Measurements from ENCODE around the gene MZT2A.
A peak's percentile ranks its signal among the peaks of the same experiment; 100 is the strongest.
"Not testable (repeated sequence)": the region's sequence is repeated elsewhere in the genome, so short reads cannot be mapped to it uniquely, and the experiment has no call there.

Gene MZT2A

GRCh38 chr2:131519871-131520470 lies 27.8 kb upstream of the MZT2A start:
- DNase-seq: not testable (repeated sequence)

DNA sequence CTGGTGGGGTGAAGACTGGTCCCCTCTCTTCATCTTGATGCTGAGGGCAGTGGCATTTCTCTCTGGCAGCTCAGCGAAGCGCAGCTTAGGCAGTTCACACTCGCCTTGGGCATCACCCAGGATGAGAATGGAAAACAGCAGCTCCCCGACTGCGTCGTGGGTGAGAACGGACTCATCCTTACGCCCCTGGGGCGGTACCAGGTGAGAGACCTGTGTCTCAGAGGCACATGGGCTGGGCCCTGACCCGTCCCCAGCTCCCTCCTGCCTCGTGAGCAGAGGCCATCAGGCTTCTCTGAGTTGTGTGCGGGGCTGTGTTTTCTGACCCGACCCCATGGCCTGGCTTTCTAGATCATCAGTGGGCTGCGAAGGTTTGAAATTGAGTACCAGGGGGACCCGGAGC lies 27.3 kb upstream of the MZT2A start:
- no peak for DNase-seq

DNA sequence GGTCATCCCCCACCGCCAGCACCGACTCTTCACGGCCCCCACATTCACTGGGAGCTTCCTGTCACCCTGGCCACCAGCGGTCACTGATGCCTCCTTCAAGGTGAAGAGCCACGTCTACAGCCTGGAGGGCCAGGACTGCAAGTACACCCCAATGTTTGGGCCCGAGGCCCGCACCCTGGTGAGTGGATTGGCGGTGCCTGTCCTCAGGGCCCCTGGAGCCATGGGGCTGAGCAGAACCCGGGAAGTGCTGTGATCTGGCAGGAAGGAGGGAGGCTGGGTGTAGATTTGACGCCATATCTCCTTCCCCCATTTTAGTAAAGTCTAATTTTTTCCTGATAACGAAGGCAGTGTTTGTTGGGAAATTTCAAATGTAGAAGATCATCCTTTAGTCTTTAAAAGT lies 26.3 kb upstream of the MZT2A start:
- not testable (repeated sequence) for DNase-seq

GRCh38 chr2:131517856-131518255 lies 25.7 kb upstream of the MZT2A start:
- not testable (repeated sequence) for DNase-seq

DNA sequence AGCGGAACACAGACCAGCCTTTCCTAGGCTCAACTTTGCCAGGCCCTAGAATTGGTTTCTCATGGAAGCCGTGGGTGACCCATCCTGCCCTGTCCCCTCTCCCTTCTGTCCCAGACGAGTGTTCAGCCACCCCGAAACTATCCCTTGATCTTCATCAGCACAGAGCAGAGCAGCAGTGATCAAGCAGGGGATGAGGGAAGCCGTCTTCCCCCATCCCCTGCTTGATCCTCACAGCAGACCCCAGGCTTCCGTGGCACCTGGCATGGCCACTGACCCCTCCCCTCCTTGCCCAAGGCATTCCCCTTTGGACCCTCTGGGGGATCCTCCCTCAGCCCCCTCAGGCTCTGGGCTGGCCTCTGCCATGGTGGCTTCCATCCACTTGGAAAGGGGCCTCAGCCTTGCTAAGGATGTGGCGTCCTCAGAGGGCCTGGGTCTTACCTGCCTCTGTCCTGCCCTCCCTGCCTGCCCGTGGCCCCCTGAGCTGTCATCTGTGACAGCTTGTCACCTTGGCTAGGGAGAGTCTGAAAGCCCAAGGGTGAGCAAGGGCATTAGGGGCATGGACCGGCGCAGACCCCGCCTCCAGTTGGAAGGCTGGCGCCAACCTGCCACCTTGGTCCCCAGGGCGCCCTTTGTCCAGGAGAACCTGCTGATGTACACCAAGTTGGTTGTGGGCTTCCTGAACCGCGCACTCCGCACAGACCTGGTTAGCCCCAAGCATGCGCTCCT lies 25.1 kb upstream of the MZT2A start:
- no peak for DNase-seq

DNA sequence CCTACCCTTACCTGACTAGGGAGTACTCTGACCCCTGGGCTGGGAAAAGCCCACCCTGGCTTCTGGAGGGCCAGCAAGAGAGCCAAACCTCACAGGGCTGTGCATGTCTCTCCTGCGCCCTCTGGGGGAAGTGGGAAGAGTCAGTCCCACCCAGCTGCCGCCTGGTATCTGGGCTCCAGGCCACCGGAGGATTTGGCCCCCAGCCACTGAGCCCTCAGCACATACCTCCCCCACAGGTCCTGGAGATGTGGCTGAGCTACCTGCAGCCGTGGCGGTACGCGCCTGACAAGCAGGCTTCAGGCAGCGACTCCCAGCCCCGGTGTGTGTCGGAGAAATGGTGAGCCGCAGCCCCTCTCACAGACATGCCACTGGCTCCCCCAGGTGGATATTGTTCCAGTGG lies 24.4 kb upstream of the MZT2A start:
- not testable (repeated sequence) for DNase-seq

DNA sequence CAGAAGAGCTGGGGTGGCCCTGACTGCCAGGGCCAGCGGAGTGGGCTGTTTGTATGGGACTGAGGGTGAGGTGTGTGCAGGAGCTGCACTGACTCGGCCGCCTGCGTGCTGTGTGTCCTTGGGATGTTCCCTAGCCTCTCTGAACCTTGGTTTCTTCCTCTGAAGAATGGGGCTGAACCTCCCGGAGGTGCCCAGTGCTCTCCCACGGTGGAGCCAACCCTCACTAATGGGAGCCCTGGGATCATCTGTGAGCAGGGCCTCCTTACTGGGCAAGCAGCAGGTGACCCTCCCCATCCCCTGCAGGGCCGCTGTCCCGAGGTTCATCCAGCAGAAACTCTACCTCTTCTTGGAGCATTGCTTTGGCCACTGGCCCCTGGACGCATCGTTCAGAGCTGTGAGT lies 23.8 kb upstream of the MZT2A start:
- DNase-seq: no peak

- not testable (repeated sequence) for DNase-seq
Observed at GRCh38 chr2:131515235-131515634, 23.0 kb upstream of the MZT2A start.

GRCh38 chr2:131514408-131515166 lies 22.4 kb upstream of the MZT2A start:
- DNase-seq: not testable (repeated sequence)

GRCh38 chr2:131511969-131512870 lies 20.0 kb upstream of the MZT2A start:
- not testable (repeated sequence) for DNase-seq

DNA sequence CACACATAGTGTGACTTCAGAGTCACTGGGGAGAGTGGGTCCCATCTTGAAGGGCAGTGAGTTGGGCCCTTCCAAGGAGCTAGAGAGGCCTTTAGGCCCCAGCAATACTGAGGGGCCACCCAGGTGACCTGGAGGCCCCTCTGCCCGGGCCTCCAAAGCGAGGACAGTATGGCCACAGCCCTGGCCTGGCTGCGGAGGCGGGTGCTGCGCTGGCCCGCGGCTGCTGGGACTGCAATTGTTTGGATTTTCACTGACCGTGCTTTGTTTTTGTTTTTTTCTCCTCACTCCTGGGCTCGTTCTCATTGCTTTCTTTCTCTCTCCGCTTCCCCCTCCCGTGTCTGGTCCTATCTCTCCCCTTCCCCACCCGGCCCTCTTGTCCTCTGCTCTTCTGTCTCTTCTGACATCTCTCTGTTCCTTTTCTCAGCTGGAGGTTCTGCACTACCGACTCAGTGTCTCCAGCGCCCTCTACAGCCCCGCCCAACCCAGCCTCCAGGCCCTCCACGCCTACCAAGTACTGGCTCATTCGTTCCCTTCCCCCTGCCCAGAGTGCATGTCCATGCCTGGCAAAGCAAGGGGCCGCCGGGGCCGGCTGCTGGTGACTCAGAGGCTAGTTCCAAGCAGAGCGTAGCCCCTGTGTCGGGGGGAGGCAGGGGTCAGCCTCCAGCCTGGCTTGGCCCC lies 19.2 kb upstream of the MZT2A start:
- not testable (repeated sequence) for DNase-seq

DNA sequence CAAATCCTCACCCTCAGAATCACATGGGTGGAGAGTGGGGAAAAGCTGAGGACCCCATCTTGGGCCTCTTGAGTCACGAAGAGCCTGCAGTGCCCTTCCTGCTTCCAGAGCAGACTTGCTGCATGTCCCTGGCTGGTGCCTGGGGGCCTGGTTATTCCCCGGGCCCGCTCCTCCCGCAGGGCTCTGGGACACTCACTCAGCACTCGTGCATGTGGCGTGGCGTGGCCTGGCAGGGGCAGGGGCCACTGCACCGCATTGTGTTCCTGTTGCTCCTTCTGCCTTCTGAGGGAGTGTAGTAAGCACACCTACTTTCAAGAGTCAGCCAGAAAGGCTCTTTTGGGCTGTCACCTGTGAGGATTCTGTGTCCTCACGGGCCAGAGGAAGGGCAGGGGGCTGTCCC lies 17.4 kb upstream of the MZT2A start:
- no peak for DNase-seq

GRCh38 chr2:131504082-131504750 lies 12.0 kb upstream of the MZT2A start:
- not testable (repeated sequence) for DNase-seq

DNA sequence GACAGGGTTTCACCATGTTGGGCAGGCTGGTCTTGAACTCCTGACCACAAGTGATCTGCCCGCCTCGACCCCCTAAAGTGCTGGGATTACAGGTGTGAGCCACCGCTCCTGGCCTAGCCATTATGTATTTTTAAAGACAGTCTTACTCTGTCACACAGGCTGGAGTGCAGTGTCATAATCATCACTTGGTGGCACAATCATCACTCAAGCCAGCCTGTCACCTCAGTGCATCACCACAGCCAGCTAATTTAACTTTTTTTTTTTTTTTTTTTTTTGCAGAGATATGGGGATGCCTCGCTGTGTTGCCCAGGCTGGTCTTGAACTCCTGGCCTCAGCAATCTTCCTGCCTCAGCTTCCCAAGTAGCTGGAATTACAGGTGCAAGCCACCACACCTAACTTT lies 11.4 kb upstream of the MZT2A start:
- DNase-seq: not testable (repeated sequence)

DNA sequence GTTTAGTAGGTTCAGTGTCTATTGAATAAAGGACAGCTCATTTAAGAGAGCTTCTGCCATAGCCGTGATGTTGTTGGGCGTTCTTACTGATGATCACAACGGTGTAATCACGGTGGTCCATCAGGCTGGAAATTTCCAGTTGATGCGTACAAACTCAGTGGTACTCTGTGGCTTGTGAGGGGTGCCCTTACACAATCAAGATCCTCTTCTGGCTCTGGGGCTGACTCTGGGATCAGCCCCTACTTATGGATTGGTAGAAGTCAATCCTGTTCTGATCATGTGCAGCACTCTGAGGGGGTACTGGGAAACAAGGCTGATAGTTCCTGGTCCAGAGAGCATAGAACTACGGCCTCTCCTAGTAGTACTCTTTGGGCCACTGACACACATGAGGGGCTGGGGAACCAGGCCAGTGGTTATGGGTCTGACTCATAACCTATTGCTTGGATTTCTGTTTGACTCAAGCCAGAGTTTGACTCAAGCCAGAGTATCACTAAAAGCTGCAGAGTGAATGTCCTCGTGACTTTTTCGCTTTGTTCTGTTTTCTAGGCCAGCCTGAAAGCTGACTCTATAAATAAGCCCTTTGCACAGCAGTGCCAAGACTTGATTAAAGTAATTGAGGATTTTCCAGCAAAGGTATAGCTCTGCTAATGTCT lies 6.2 kb upstream of the MZT2A start:
- peak; percentile 83 for DNase-seq

DNA sequence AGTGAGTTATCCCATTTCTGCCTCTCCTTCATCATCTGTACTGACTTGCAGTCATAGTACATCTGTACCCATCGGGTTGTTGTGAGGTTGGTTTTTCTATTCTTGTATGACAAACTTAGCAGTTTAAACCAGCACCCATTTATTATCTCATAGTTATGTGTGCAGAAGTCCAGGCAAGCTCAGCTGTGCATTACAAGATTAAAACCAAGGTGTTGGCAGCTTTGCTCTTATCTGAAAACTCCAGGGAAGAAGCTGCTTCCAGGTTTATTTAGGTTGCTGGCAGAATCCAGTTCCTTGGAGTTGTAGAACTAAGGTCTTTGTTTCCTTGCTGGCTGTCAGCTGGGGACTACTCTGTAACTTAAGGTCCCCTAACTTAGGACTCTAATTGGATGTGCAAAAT lies 3.3 kb upstream of the MZT2A start:
- DNase-seq: not testable (repeated sequence)

- DNase-seq: no peak
Observed at GRCh38 chr2:131493199-131493968, 1.2 kb upstream of the MZT2A start.

GRCh38 chr2:131492418-131493198 lies 411 bp upstream of the MZT2A start:
- peak; percentile 97 for DNase-seq

GRCh38 chr2:131491469-131491836 lies 744 bp downstream of the MZT2A start:
- not testable (repeated sequence) for DNase-seq

Measured in activated CD4-positive, alpha-beta T cell treated with anti-CD3 and anti-CD28 coated beads, Interleukin-2, amount 50 U/mL, for 16 hours (primary cell).